GM19099 (cell line): Measurements from ENCODE around the gene PRX.

Experiments used
- POLR2A ChIP-seq: IDR thresholded peaks from 3 replicates; pipeline ENCODE4 v1.6.1; 2011; ENCODE audit warnings: low read depth; ENCODE audit not compliant: insufficient read length; ENCODE audit errors: extremely low read depth

PRX gene

GRCh38 chr19:40444000-40444824, 31.0 kb upstream of the PRX start, which contains the start of gene SERTAD3:
TSS of gene SERTAD3 (minus strand) at chr19:40444335. CDS start at chr19:40442080, 2,255 bp downstream.
- peak; percentile 86 for TF ChIP-seq POLR2A

- TF ChIP-seq POLR2A: no peak
Measured at GRCh38 chr19:40443131-40443999, 30.2 kb upstream of the PRX start.

GRCh38 chr19:40442328-40443130, 29.4 kb upstream of the PRX start:
- TF ChIP-seq POLR2A: peak; percentile 44

GRCh38 chr19:40441719-40442253, 28.6 kb upstream of the PRX start:
- no peak for TF ChIP-seq POLR2A

- no peak for TF ChIP-seq POLR2A
Measured at GRCh38 chr19:40438284-40438683, 25.1 kb upstream of the PRX start.

- TF ChIP-seq POLR2A: peak; percentile 67
Measured at GRCh38 chr19:40433391-40434216, 20.4 kb upstream of the PRX start.

GRCh38 chr19:40431698-40432097, 18.5 kb upstream of the PRX start:
- no peak for TF ChIP-seq POLR2A

- TF ChIP-seq POLR2A: peak; percentile 99
Measured at GRCh38 chr19:40425450-40426287, 12.5 kb upstream of the PRX start, which contains the start of gene SERTAD1. TSS of gene SERTAD1 (minus strand) at chr19:40425992. CDS start at chr19:40423546, 2,446 bp downstream.

- no peak for TF ChIP-seq POLR2A
Measured at GRCh38 chr19:40424637-40425449, 11.7 kb upstream of the PRX start.

GRCh38 chr19:40423938-40424337, 10.8 kb upstream of the PRX start:
- TF ChIP-seq POLR2A: no peak

- TF ChIP-seq POLR2A: no peak
Measured at GRCh38 chr19:40422748-40423566, 9.8 kb upstream of the PRX start.
